Pancreas (tissue), 10 donors: ENCODE results near the gene SULF2. TPM values are rescaled to one million over a fixed set of nuclear protein-coding genes. Genes with fewer than 3 reads are reported as not detected.

Experiments used
- ATAC-seq, 4 donors: fragments of 200-7000 bp; cut with Tn5 transposase; one replicate each; pipeline versions ENCODE4 v1.8.0 to v1.9.1; 2020; ENCODE audit warnings: mild to moderate bottlenecking in 4 of 4, moderate library complexity in 4 of 4
- DNase-seq, 6 donors: peaks; one replicate each; pipeline ENCODE4 v3.0.0-alpha.2; 2020
- FAIRE-seq: peaks from 2 replicates; lab custom pipeline; 2012; peaks lifted over from hg19 to GRCh38; lab: Jason Lieb, UNC
- H3K27ac ChIP-seq, 4 donors: fragments of 200-600 bp; sonication (generic); 1 replicate in 3 of 4; 2 replicates in 1 of 4; pipeline versions ENCODE4 v1.5.0 to v1.8.0; 2020
- H3K27me3 ChIP-seq, 4 donors: fragments of 200-600 bp; one replicate each; pipeline ENCODE4 v1.8.0; 2021
- H3K36me3 ChIP-seq, 3 donors: fragments of 200-600 bp; sonication (generic) in 1 of 3; one replicate each; pipeline versions ENCODE4 v1.5.0 to v1.8.0; 2020 to 2021
- H3K4me1 ChIP-seq, 3 donors: fragments of 200-600 bp; one replicate each; pipeline ENCODE4 v1.8.0; 2021
- H3K4me3 ChIP-seq, 4 donors: fragments of 200-600 bp; sonication (generic) in 2 of 4; one replicate each; pipeline versions ENCODE4 v1.5.0 to v1.8.0; 2020 to 2021
- H3K9me3 ChIP-seq, 4 donors: fragments of 200-600 bp; one replicate each; pipeline ENCODE4 v1.8.0; 2021
- CTCF ChIP-seq, 4 donors: fragments of 200-600 bp; sonication (generic) in 3 of 4; IDR thresholded peaks; one replicate each; pipeline versions ENCODE4 v1.5.0 to v1.8.0; 2021; ENCODE audit warnings: antibody characterized with exemption in 4 of 4
- WGBS, 2 donors: extraction: QIAGEN DNeasy Blood & Tissue Kit; methylation state at CpG; one replicate each; pipeline ENCODE4 v1.1.7; 2013; 5-methylcytosine and 5-hydroxymethylcytosine counted together
- intact Hi-C, 3 donors: fragments of 100-400 bp; cut with DNase I; formaldehyde crosslinking; loops; one replicate each; pipeline versions ENCODE4 v1.11.1 to v1.14.2; 2022
- polyA plus RNA-seq, 2 donors: library from polyadenylated mRNA; stranded (reverse); fragments of 200-250 nt; gene quantifications; one replicate each; pipeline ENCODE4 v1.2.3, GENCODE V29; 2013
- total RNA-seq, 6 donors: library from RNA; stranded (reverse); fragmentation: NEBNext Ultra II Directional in 4 of 6; extraction: Animal tissue kit (Norgen Biotek cat#: 25700) in 4 of 6; gene quantifications; one replicate each; pipeline versions ENCODE4 v1.2.1 to v1.2.4, GENCODE V29; 2021 to 2023
- donor health status: healthy with polysubstance abuse.
- donor health status: DM: no; HTN: no; CAD: no; lungs with moderate emphysema.
- donor health status: DM: no; HTN: no; CAD: no.
- donor health status: control.
- donor health status: control.
- donor health status: Bipolar disorder and iron deficiency.
- donor health status: DM: yes; HTN: yes; CAD: no.
- donor health status: DM: no; HTN: no; CAD: no.
- donor health status: DM: no; HTN: no; CAD: no.
- donor health status: DM: yes; HTN: yes; CAD: no.

SULF2 gene
- total and polyA plus RNA-seq, 8 donors, result 4.5 to 41.7 (median 9.2) TPM

GRCh38 chr20:47614703-47615309 lies 170.5 kb downstream of the SULF2 start:
- DNase-seq, result no peak
- no peaks in the 10 kb centered on the region for H3K36me3 ChIP-seq
- no peak overlapping the region for H3K27ac ChIP-seq
- H3K27me3 ChIP-seq, result no peaks in the 10 kb centered on the region
- ATAC-seq, result no peak
- H3K9me3 ChIP-seq, result no peaks in the 10 kb centered on the region
- intact Hi-C loops, result no loop called here
- no peak overlapping the region for H3K4me3 ChIP-seq
- WGBS, 2 donors, result 97 to 98% methylated on average over 2 of the region's 2 CpGs
- H3K4me1 ChIP-seq, result peaks cover 0 to 4% (median 0%) of the 10 kb centered on the region in 3 donors
- no peak for FAIRE-seq
- no peak for TF ChIP-seq CTCF (IDR thresholded peaks at IDR 0.05)

- Histone ChIP-seq H3K36me3 (no peaks in the 10 kb centered on the region), H3K27ac (no peak overlapping the region), H3K4me3 (no peak overlapping the region), H3K9me3 (no peaks in the 10 kb centered on the region), H3K4me1 (peaks cover 0 to 4% (median 0%) of the 10 kb centered on the region in 3 donors), H3K27me3 (no peaks in the 10 kb centered on the region)
- 91 to 96% methylated on average over 2 of the region's 2 CpGs for WGBS, 2 donors
- no peak for TF ChIP-seq CTCF (IDR thresholded peaks at IDR 0.05)
- intact Hi-C loops, result no loop called here
- no peak for DNase-seq
- no peak for ATAC-seq
- no peak for FAIRE-seq
Measured at GRCh38 chr20:47612670-47613069, 172.6 kb downstream of the SULF2 start.

GRCh38 chr20:47611785-47612184 lies 173.5 kb downstream of the SULF2 start:
- Histone ChIP-seq H3K9me3 (no peaks in the 10 kb centered on the region), H3K4me1 (peaks cover 0 to 4% (median 0%) of the 10 kb centered on the region in 3 donors), H3K4me3 (no peak overlapping the region), H3K27me3 (no peaks in the 10 kb centered on the region), H3K27ac (no peak overlapping the region), H3K36me3 (no peaks in the 10 kb centered on the region)
- ATAC-seq (no peak), FAIRE-seq (no peak), DNase-seq (no peak)
- 96 to 98% methylated on average over 9 of the region's 9 CpGs for WGBS, 2 donors
- intact Hi-C loops, result no loop called here
- TF ChIP-seq CTCF (IDR thresholded peaks at IDR 0.05), result no peak

GRCh38 chr20:47610945-47611250 lies 174.4 kb downstream of the SULF2 start:
- no peak for FAIRE-seq
- intact Hi-C loops, result no loop called here
- ATAC-seq, result no peak

More at GRCh38 chr20:47610945-47611250, 174.4 kb downstream of the SULF2 start:
- Histone ChIP-seq H3K27ac (peak overlapping the region in 1 of 4 donors; percentile 3), H3K27me3 (no peaks in the 10 kb centered on the region), H3K4me1 (peaks cover 0 to 4% (median 0%) of the 10 kb centered on the region in 3 donors), H3K4me3 (no peak overlapping the region), H3K36me3 (no peaks in the 10 kb centered on the region), H3K9me3 (no peaks in the 10 kb centered on the region)
- no peak for DNase-seq
- TF ChIP-seq CTCF (IDR thresholded peaks at IDR 0.05), result no peak
